ENCODE data around the gene SUMF2.
"Not testable (repeated sequence)": the region's sequence is repeated elsewhere in the genome, so short reads cannot be mapped to it uniquely, and the experiment has no call there.

The SUMF2 gene

GRCh38 chr7:56051339-56052191 lies 12.5 kb upstream of the SUMF2 start, which contains the start of the genes CCT6A and PSPH:
TSS of gene CCT6A (plus strand) at chr7:56051765. CDS start at chr7:56051849, 84 bp downstream.
TSS of gene PSPH (minus strand) at chr7:56051444. CDS start at chr7:56021212, 30,232 bp downstream.
- no peak for TF ChIP-seq CTCF (IDR thresholded peaks at IDR 0.05; ENCODE audit: low read depth, low read length, missing control alignments)
- peak; percentile 94 for DNase-seq (ENCODE audit: extremely low read depth, low read depth)
- H3K4me3 ChIP-seq (replicated peaks; ENCODE audit: low read depth, low read length) = peak within 1 kb of the TSS; percentile 96

- TF ChIP-seq CTCF (IDR thresholded peaks at IDR 0.05; ENCODE audit: low read depth, low read length, missing control alignments) = no peak
- peak overlapping the region; percentile 96 for H3K4me3 ChIP-seq (replicated peaks; ENCODE audit: low read depth, low read length)
- no peak for DNase-seq (ENCODE audit: extremely low read depth, low read depth)
Measured at GRCh38 chr7:56053379-56053778, 10.7 kb upstream of the SUMF2 start.

GRCh38 chr7:56053993-56054392 lies 10.1 kb upstream of the SUMF2 start:
- no peak for TF ChIP-seq CTCF (IDR thresholded peaks at IDR 0.05; ENCODE audit: low read depth, low read length, missing control alignments)
- peak overlapping the region; percentile 96 for H3K4me3 ChIP-seq (replicated peaks; ENCODE audit: low read depth, low read length)

DNA sequence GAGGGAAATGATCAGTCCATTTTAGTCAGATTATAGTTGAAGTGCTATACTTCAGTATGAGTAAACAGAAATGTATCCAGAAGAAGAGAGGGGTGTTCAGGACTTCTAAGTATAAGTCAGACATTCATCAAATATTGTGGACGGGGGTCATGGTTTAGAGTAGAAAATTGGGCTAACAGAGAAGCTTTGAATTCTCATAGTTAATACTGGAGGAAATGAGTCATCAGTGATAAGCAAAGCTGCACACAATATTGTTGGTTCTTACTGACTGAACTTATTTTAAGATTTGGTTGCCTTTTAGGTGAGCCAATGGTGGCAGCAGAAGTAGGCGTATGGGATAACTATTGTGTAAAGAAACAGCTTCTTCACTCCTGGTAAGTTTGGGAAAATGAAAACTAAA lies 1.7 kb upstream of the SUMF2 start:
- no peak for DNase-seq (ENCODE audit: extremely low read depth, low read depth)
- no peak overlapping the region for H3K4me3 ChIP-seq (replicated peaks; ENCODE audit: low read depth, low read length)

More at GRCh38 chr7:56053993-56054392, 10.1 kb upstream of the SUMF2 start:
- no peak for DNase-seq (ENCODE audit: extremely low read depth, low read depth)

DNA sequence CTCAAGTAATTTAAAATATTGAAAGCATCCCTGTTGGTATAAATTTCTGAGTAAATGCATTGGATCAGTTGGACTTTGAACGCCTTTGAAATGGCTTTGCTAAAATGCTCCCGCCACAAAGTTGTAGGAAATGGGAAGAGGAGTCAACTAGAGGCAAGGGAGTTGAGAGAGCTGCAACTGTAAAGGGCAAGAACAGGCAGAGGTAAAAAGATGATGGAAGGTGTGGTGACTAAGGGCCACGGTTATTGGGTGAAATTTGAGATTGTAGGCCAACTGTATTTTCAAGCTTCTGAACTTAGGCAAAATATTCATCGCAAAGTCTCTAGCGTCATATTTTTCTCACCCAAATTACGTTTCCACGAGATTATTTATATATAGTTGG lies 595 bp upstream of the SUMF2 start:
- no peak for DNase-seq (ENCODE audit: extremely low read depth, low read depth)
- no peak for TF ChIP-seq CTCF (IDR thresholded peaks at IDR 0.05; ENCODE audit: low read depth, low read length, missing control alignments)
- peak overlapping the region; percentile 79 for H3K4me3 ChIP-seq (replicated peaks; ENCODE audit: low read depth, low read length)

More for the DNA sequence above, 1.7 kb upstream of the SUMF2 start:
- TF ChIP-seq CTCF (IDR thresholded peaks at IDR 0.05; ENCODE audit: low read depth, low read length, missing control alignments) = no peak

DNA sequence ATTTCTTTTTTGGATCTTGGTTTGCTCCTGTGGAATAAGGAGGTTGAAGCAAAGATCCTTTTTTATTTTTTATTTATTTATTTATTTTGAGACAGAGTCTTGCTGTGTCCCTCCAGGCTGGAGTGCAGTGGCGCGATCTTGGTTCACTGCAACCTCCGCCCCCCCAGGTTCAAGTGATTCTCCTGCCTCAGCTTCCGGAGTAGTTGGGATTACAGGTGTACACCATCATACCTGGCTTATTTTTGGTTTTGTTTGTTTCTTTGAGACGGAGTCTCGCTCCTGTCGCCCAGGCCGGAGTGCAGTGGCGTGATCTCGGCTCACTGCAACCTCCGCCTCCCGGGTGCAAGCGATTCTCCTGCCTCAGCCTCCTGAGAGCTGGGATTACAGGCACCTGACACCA lies 2.3 kb downstream of the SUMF2 start:
- not testable (repeated sequence) for H3K4me3 ChIP-seq (replicated peaks; ENCODE audit: low read depth, low read length); DNase-seq (ENCODE audit: extremely low read depth, low read depth)

DNA sequence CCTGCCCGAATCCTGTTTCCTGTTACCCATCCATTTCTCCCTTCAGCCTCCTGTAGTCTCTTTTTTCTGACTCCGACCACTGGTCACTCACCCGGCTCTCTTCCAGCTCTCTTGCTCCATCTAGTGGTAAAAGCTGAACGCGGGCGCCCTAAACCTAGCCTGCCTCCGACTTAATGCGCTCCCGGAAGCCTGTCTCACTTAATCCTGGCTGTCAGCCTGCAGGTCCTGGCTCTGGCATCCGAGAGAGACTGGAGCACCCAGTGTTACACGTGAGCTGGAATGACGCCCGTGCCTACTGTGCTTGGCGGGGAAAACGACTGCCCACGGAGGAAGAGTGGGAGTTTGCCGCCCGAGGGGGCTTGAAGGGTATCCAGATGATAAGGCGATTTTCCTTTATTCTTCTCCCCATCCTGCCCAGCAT lies 10.3 kb downstream of the SUMF2 start:
- peak; percentile 96 for TF ChIP-seq CTCF (IDR thresholded peaks at IDR 0.05; ENCODE audit: low read depth, low read length, missing control alignments)
- H3K4me3 ChIP-seq (replicated peaks; ENCODE audit: low read depth, low read length) = no peak overlapping the region
- DNase-seq (ENCODE audit: extremely low read depth, low read depth) = peak; percentile 62
